NCI-H2107 treated with DMSO at 0.1 percent for 48 hours (cell line): ENCODE results near the gene FOSB.

Experiments
- DNase-seq: peaks from one replicate; lab custom pipeline; 2025; ENCODE audit not compliant: unreplicated experiment; lab: John Stamatoyannopoulos, UW

Gene FOSB

DNA sequence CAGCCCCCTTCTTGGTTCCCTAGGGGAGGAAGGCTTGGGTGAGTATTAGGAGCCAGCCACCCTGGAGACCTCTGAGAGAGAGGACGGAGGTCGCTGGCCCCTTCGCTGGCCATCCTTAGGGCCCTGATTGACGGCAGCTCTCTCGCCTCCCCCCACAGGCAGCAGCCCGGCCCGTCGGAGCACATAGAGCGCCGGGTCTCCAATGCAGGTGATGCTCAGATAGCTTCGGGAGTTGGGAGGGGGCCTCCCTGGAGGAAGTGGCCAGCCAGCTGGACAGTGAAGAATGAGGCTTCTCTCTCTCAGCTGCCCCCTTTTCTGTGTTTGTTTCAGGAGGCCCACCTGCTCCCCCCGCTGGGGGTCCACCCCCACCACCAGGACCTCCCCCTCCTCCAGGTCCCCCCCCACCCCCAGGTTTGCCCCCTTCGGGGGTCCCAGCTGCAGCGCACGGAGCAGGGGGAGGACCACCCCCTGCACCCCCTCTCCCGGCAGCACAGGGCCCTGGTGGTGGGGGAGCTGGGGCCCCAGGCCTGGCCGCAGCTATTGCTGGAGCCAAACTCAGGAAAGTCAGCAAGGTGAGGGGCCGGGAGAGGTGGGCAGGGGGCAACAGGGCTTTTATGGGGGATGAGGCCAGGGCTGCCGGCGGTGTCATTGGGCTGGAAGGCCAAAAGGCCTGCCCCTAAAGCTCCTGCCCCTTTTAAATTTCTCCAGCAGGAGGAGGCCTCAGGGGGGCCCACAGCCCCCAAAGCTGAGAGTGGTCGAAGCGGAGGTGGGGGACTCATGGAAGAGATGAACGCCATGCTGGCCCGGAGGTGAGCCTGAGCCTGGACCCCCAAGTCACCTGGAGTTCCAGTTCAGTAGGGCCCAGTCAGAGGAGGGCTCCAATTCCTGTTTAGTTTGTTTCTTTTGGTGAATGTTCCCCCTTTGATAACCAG, 54.5 kb downstream of the FOSB start:
- DNase-seq, result no peak

DNA sequence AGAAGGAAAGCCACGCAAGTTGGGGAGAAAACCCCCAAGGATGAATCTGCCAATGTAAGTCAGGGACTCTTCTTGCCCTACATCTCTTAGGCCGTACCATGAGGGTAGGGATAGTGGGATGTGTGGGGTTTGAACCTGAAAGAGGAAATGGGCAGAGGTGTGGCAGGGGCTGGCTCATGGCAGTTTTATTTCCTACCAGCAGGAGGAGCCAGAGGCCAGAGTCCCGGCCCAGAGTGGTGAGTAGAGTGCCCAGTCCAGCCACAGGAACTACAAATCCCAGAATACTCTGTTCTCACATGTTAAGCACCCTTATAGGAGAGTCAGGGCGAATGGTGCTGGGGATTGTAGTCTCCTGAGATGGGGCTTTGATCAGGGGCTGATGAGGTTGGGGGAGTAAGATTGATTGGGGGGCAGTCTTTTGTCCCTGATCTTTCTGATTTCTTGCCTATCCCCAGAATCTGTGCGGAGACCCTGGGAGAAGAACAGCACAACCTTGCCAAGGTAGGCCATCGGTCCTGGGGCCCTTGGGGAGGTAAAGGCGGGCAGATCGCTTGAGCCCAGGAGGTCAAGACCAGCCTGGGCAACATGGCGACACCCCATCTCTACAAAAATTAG, 56.0 kb downstream of the FOSB start:
- peak; percentile 73 for DNase-seq

- DNase-seq, result no peak
Observed at GRCh38 chr19:45524575-45525129, 56.9 kb downstream of the FOSB start.
